ENCODE data around the gene CPAMD8.
"Not testable (repeated sequence)": the region's sequence is repeated elsewhere in the genome, so short reads cannot be mapped to it uniquely, and the experiment has no call there.

The CPAMD8 gene

GRCh38 chr19:16878181-16878965 lies 148.2 kb downstream of the CPAMD8 start:
- H3K36me3 ChIP-seq (ENCODE audit: control insufficient read depth, insufficient read depth, low read length), result peaks cover 21% of the 10 kb centered on the region
- H3K4me3 ChIP-seq (replicated peaks; ENCODE audit: low read depth, low read length), result no peak overlapping the region
- no peak for TF ChIP-seq CTCF (IDR thresholded peaks at IDR 0.05; ENCODE audit: insufficient read depth, low read length, poor library complexity, severe bottlenecking)
- H3K27me3 ChIP-seq (replicated peaks; ENCODE audit: control insufficient read depth, insufficient read depth, low read length), result no peaks in the 10 kb centered on the region
- DNase-seq (ENCODE audit: extremely low read depth, insufficient read length), result no peak

- Histone ChIP-seq H3K27me3 (replicated peaks; ENCODE audit: control insufficient read depth, insufficient read depth, low read length) (no peaks in the 10 kb centered on the region), H3K36me3 (ENCODE audit: control insufficient read depth, insufficient read depth, low read length) (peaks cover 26% of the 10 kb centered on the region), H3K4me3 (replicated peaks; ENCODE audit: low read depth, low read length) (no peak overlapping the region)
- no peak for DNase-seq (ENCODE audit: extremely low read depth, insufficient read length)
- no peak for TF ChIP-seq CTCF (IDR thresholded peaks at IDR 0.05; ENCODE audit: insufficient read depth, low read length, poor library complexity, severe bottlenecking)
These were observed 149.0 kb downstream of the CPAMD8 start for GRCh38 chr19:16877581-16877980.

- DNase-seq (ENCODE audit: extremely low read depth, insufficient read length), result no peak
- no peak for TF ChIP-seq CTCF (IDR thresholded peaks at IDR 0.05; ENCODE audit: insufficient read depth, low read length, poor library complexity, severe bottlenecking)
- Histone ChIP-seq H3K36me3 (ENCODE audit: control insufficient read depth, insufficient read depth, low read length) (peaks cover 27% of the 10 kb centered on the region), H3K27me3 (replicated peaks; ENCODE audit: control insufficient read depth, insufficient read depth, low read length) (no peaks in the 10 kb centered on the region), H3K4me3 (replicated peaks; ENCODE audit: low read depth, low read length) (no peak overlapping the region)
These were observed 149.7 kb downstream of the CPAMD8 start for GRCh38 chr19:16876904-16877361.

DNA sequence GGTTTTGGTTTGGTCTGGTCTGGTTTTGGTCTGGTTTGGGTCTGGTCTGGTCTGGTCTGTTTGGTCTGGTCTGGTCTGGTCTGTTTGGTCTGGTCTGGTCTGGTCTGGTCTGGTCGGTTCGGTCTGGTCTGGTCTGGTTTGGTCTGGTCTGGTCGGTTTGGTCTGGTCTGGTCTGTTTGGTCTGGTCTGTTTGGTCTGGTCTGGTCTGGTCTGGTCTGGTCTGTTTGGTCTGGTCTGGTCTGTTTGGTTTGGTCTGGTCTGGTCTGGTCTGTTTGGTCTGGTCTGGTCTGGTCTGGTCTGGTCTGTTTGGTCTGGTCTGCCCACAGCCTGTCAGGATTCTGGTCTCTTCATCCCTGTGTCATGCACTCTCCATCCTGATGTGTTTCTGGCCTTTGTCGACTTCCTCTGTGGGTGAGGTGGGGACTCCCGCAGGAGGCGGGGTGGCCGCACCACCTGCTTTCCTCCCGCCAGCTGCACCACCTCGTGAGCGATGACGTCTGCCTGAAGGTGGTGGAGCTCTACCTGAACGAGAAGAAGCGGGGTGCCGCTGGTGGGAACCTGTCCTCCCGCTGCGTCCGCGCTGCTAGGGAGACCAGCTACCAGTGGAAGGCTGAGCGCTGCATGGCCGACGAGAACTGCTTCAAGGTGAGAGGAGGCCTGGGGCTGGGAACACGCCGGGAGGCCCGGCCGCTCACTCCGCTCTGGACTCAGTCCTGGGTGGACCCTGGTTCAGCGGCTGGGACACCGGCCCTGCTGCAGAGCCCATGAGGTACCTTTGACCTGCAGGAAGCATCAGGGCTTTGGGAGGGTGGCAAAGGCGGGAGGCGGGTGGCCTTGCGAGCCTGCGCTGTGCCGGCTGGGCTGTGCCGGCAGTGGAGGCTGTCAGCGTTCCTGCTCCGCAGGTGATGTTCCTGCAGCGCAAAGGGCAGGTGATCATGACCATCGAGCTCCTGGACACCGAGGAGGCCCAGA lies 150.7 kb downstream of the CPAMD8 start:
- Histone ChIP-seq H3K27me3 (replicated peaks; ENCODE audit: control insufficient read depth, insufficient read depth, low read length) (no peaks in the 10 kb centered on the region), H3K36me3 (ENCODE audit: control insufficient read depth, insufficient read depth, low read length) (peaks cover 33% of the 10 kb centered on the region), H3K4me3 (replicated peaks; ENCODE audit: low read depth, low read length) (no peak overlapping the region)
- peak; percentile 50 for DNase-seq (ENCODE audit: extremely low read depth, insufficient read length)
- TF ChIP-seq CTCF (IDR thresholded peaks at IDR 0.05; ENCODE audit: insufficient read depth, low read length, poor library complexity, severe bottlenecking), result no peak

- H3K4me3 ChIP-seq (replicated peaks; ENCODE audit: low read depth, low read length); H3K27me3 ChIP-seq (replicated peaks; ENCODE audit: control insufficient read depth, insufficient read depth, low read length); DNase-seq (ENCODE audit: extremely low read depth, insufficient read length): not testable (repeated sequence)
- H3K36me3 ChIP-seq (ENCODE audit: control insufficient read depth, insufficient read depth, low read length), result peaks cover 34% of the 10 kb centered on the region
These were observed 151.7 kb downstream of the CPAMD8 start for GRCh38 chr19:16874978-16875299.

Data from GM06990 (cell line).